HepG2 (cell line): ENCODE data around the gene ZFPL1. TPM values are rescaled to one million over a fixed set of nuclear protein-coding genes. Genes with fewer than 3 reads are reported as not detected.

Source experiments
- EP300 ChIP-seq, 3 experiments: sonication (generic) in 1 of 3; formaldehyde crosslinking in 1 of 3; IDR thresholded peaks; 2 replicates each; pipeline versions ENCODE4 v1.5.1 to v1.6.1; 2011 to 2020; ENCODE audit warnings: low read depth in 2 of 3, low read length in 2 of 3, borderline replicate concordance in 1 of 3, improper control_type of control experiment in 1 of 3, mild to moderate bottlenecking in 1 of 3, missing genetic modification reagents in 1 of 3, moderate library complexity in 1 of 3
- KDM6A ChIP-seq: IDR thresholded peaks from 2 replicates; pipeline ENCODE4 v1.6.1; 2016; ENCODE audit warnings: low read depth
- MXD4 ChIP-seq: IDR thresholded peaks from 2 replicates; pipeline ENCODE4 v1.6.1; 2016; ENCODE audit warnings: mild to moderate bottlenecking, missing biosample characterization, missing genetic modification reagents
- POLR2A ChIP-seq, 2 experiments: IDR thresholded peaks; 2 replicates each; pipeline ENCODE4 v1.6.1; 2011; ENCODE audit warnings: low read depth in 2 of 2, low read length in 2 of 2, mild to moderate bottlenecking in 1 of 2, moderate library complexity in 1 of 2; ENCODE audit not compliant: insufficient read depth in 1 of 2
- SAP130 ChIP-seq: IDR thresholded peaks from 2 replicates; pipeline ENCODE4 v1.6.1; 2016; ENCODE audit warnings: low read depth
- TBP ChIP-seq: sonication (generic); formaldehyde crosslinking; IDR thresholded peaks from 2 replicates; pipeline ENCODE4 v1.5.0; 2020; ENCODE audit warnings: missing genetic modification reagents
- YEATS4 ChIP-seq: sonication (generic); formaldehyde crosslinking; IDR thresholded peaks from 2 replicates; pipeline ENCODE4 v1.4.0; 2020; ENCODE audit warnings: missing genetic modification reagents, borderline replicate concordance
- YY1 ChIP-seq: IDR thresholded peaks from 2 replicates; pipeline ENCODE4 v1.6.1; 2011; ENCODE audit warnings: low read length, low read depth, moderate library complexity, mild to moderate bottlenecking; ENCODE audit not compliant: insufficient read depth, insufficient replicate concordance
- ZFP36L2 ChIP-seq: sonication (generic); formaldehyde crosslinking; IDR thresholded peaks from 2 replicates; pipeline ENCODE4 v1.4.0; 2020; ENCODE audit warnings: missing genetic modification reagents
- ZNF253 ChIP-seq: sonication (generic); formaldehyde crosslinking; IDR thresholded peaks from 2 replicates; pipeline ENCODE4 v1.8.0; 2022; ENCODE audit warnings: mild to moderate bottlenecking, missing genetic modification reagents, borderline replicate concordance
- ZNF354B ChIP-seq: sonication (generic); formaldehyde crosslinking; IDR thresholded peaks from 2 replicates; pipeline ENCODE4 v1.8.0; 2022; ENCODE audit warnings: mild to moderate bottlenecking, missing genetic modification reagents
- ZNF883 ChIP-seq: sonication (generic); formaldehyde crosslinking; IDR thresholded peaks from 2 replicates; pipeline ENCODE4 v1.5.1; 2020; ENCODE audit warnings: mild to moderate bottlenecking, missing genetic modification reagents; ENCODE audit errors: not compliant biosample characterization
- polyA plus RNA-seq, 8 experiments: library from polyadenylated mRNA; depleted of rRNA in 3 of 8; stranded (reverse) in 7 of 8; unstranded in 1 of 8; fragments of >200 nt; fragmentation: Illumina TruSeq in 4 of 8; extraction: Trizol in 4 of 8; gene quantifications; 2 replicates each; pipeline versions ENCODE4 v1.2.1 to v1.2.3, GENCODE V29; 2011 to 2016; ENCODE audit warnings: low read depth in 4 of 8, missing spikeins in 1 of 8, mixed read lengths in 1 of 8; ENCODE audit not compliant: insufficient read depth in 1 of 8
- total RNA-seq, 5 experiments: library from RNA; depleted of rRNA; stranded (reverse); fragments of >200 nt; fragmentation: Illumina TruSeq; extraction: Trizol; gene quantifications; 2 replicates each; pipeline ENCODE4 v1.2.3, GENCODE V29; 2016; ENCODE audit warnings: low read depth in 1 of 5
- TF ChIP-seq, protein P1 (sequence below): IDR thresholded peaks from 2 replicates; pipeline ENCODE4 v1.6.1; 2016; ENCODE audit warnings: low read depth, borderline replicate concordance
- TF ChIP-seq, protein P2 (sequence below): sonication (generic); formaldehyde crosslinking; IDR thresholded peaks from 2 replicates; pipeline ENCODE4 v1.4.0; 2020; ENCODE audit warnings: missing genetic modification reagents, borderline replicate concordance
- TF ChIP-seq, protein P3 (sequence below): sonication (generic); formaldehyde crosslinking; IDR thresholded peaks from 2 replicates; pipeline ENCODE4 v1.4.0; 2020; ENCODE audit warnings: missing genetic modification reagents
- TF ChIP-seq, protein P4 (sequence below): sonication (generic); formaldehyde crosslinking; IDR thresholded peaks from 2 replicates; pipeline ENCODE4 v1.5.1; 2020; ENCODE audit warnings: missing genetic modification reagents, mild to moderate bottlenecking, borderline replicate concordance
- TF ChIP-seq, protein P5 (sequence below): sonication (generic); formaldehyde crosslinking; IDR thresholded peaks from 2 replicates; pipeline ENCODE4 v1.5.1; 2020; ENCODE audit warnings: missing genetic modification reagents, mild to moderate bottlenecking, borderline replicate concordance
- TF ChIP-seq, protein P6 (sequence below): IDR thresholded peaks from 2 replicates; pipeline ENCODE4 v1.6.1; 2016
- TF ChIP-seq, protein P7 (sequence below): sonication (generic); formaldehyde crosslinking; IDR thresholded peaks from 2 replicates; pipeline ENCODE4 v1.8.1; 2023; ENCODE audit warnings: mild to moderate bottlenecking, missing genetic modification reagents

The ZFPL1 gene
- total and polyA plus RNA-seq, 2 of the 13 experiments (the other 11 are each of a cell fraction or from before 2014, with no cell fraction given), result 32.2 to 56.0 TPM

DNA sequence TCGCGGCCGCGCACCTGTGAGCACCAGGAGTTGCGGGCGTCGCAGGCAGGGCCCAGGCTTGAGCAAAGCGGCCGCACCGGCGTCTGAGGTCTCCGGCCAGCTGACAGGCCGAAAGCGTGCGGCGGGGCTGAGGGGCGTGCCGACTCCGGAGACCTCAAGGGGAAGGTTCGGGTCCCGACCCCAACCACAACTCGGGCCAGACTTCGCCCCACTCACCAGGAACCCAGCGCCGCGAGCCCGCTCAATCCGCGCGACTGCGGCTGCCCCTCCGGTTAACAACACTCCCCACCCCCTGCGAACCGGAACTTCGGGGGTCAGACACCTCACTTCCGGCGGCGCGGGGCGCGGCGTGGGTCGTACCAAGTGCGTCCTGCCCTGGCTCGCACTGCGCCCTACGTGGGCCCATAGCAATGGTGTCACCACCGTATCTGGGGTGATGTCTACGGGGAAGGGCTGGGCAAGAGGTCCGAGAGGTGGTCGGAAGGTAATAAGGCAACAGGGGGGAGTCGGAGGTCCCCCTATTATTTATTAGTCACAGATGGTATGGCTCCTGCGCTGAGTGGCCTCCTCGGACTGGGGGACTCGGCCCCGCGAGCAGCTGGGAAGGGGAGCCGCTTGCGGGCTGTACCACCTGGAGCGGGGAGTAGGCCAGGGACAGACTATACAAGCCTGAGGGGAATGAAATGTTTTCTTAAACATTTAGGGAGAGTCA, 50.4 kb downstream of the ZFPL1 start, which contains the start of gene SYVN1 (continued):
- TF ChIP-seq, protein P1, sequence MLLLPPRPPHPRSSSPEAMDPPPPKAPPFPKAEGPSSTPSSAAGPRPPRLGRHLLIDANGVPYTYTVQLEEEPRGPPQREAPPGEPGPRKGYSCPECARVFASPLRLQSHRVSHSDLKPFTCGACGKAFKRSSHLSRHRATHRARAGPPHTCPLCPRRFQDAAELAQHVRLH (CRISPR knock-in tag), result peak; percentile 52; the same call in 1 of the 2 replicates
- TF ChIP-seq ZNF883 (CRISPR knock-in tag) (peak; percentile 92), POLR2A (IDR thresholded peaks at IDR 0.05; ENCODE audit: insufficient read depth in 1 of 2, low read depth in 2 of 2, low read length in 2 of 2) (peak; percentile 74 to 94; a peak in 3 of 4 replicates), TBP (CRISPR knock-in tag) (no peak), ZNF354B (CRISPR knock-in tag) (no peak), SAP130 (CRISPR knock-in tag) (peak; percentile 92), YY1 (peak; percentile 41), ZNF253 (CRISPR knock-in tag) (no peak), YEATS4 (CRISPR knock-in tag) (peak; percentile 93), MXD4 (CRISPR knock-in tag) (peak; percentile 75; the same call in 1 of the 2 replicates), KDM6A (peak; percentile 25; the same call in 1 of the 2 replicates), EP300 (IDR thresholded peaks at IDR 0.05; ENCODE audit: low read depth in 2 of 2, low read length in 2 of 2) (peak in 1 of 2 experiments; percentile 58; a peak in 2 of 4 replicates), EP300 (CRISPR knock-in tag; IDR thresholded peaks at IDR 0.05; ENCODE audit: borderline replicate concordance) (peak; percentile 34; the same call in 1 of the 2 replicates), ZFP36L2 (CRISPR knock-in tag) (no peak)
- TF ChIP-seq, protein P2, sequence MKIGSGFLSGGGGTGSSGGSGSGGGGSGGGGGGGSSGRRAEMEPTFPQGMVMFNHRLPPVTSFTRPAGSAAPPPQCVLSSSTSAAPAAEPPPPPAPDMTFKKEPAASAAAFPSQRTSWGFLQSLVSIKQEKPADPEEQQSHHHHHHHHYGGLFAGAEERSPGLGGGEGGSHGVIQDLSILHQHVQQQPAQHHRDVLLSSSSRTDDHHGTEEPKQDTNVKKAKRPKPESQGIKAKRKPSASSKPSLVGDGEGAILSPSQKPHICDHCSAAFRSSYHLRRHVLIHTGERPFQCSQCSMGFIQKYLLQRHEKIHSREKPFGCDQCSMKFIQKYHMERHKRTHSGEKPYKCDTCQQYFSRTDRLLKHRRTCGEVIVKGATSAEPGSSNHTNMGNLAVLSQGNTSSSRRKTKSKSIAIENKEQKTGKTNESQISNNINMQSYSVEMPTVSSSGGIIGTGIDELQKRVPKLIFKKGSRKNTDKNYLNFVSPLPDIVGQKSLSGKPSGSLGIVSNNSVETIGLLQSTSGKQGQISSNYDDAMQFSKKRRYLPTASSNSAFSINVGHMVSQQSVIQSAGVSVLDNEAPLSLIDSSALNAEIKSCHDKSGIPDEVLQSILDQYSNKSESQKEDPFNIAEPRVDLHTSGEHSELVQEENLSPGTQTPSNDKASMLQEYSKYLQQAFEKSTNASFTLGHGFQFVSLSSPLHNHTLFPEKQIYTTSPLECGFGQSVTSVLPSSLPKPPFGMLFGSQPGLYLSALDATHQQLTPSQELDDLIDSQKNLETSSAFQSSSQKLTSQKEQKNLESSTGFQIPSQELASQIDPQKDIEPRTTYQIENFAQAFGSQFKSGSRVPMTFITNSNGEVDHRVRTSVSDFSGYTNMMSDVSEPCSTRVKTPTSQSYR (CRISPR knock-in tag), result peak; percentile 72; the same call in 1 of the 2 replicates
- TF ChIP-seq, protein P3, sequence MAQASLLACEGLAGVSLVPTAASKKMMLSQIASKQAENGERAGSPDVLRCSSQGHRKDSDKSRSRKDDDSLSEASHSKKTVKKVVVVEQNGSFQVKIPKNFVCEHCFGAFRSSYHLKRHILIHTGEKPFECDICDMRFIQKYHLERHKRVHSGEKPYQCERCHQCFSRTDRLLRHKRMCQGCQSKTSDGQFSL (CRISPR knock-in tag), result peak; percentile 45; the same call in 1 of the 2 replicates
- TF ChIP-seq, protein P4, sequence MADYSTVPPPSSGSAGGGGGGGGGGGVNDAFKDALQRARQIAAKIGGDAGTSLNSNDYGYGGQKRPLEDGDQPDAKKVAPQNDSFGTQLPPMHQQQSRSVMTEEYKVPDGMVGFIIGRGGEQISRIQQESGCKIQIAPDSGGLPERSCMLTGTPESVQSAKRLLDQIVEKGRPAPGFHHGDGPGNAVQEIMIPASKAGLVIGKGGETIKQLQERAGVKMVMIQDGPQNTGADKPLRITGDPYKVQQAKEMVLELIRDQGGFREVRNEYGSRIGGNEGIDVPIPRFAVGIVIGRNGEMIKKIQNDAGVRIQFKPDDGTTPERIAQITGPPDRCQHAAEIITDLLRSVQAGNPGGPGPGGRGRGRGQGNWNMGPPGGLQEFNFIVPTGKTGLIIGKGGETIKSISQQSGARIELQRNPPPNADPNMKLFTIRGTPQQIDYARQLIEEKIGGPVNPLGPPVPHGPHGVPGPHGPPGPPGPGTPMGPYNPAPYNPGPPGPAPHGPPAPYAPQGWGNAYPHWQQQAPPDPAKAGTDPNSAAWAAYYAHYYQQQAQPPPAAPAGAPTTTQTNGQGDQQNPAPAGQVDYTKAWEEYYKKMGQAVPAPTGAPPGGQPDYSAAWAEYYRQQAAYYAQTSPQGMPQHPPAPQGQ, result 0 out of 2 replicates have a peak, but pooled peaks have one; percentile 83
- TF ChIP-seq, protein P5, sequence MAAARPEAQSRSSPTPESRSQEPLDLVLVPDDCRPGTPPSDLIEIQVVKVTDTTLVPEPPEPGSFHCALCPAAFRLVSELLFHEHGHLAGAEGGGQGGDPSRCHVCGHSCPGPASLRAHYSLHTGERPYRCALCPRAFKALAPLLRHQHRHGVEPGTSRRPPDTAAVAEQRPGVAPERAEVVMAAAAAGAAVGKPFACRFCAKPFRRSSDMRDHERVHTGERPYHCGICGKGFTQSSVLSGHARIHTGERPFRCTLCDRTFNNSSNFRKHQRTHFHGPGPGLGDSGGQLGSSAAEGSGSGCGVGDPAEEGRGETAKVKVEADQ, result peak; percentile 59; the same call in 1 of the 2 replicates
- TF ChIP-seq, protein P6, sequence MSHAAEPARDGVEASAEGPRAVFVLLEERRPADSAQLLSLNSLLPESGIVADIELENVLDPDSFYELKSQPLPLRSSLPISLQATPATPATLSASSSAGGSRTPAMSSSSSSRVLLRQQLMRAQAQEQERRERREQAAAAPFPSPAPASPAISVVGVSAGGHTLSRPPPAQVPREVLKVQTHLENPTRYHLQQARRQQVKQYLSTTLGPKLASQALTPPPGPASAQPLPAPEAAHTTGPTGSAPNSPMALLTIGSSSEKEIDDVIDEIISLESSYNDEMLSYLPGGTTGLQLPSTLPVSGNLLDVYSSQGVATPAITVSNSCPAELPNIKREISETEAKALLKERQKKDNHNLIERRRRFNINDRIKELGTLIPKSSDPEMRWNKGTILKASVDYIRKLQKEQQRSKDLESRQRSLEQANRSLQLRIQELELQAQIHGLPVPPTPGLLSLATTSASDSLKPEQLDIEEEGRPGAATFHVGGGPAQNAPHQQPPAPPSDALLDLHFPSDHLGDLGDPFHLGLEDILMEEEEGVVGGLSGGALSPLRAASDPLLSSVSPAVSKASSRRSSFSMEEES, result peak; percentile 37; the same call in 1 of the 2 replicates
- TF ChIP-seq, protein P7, sequence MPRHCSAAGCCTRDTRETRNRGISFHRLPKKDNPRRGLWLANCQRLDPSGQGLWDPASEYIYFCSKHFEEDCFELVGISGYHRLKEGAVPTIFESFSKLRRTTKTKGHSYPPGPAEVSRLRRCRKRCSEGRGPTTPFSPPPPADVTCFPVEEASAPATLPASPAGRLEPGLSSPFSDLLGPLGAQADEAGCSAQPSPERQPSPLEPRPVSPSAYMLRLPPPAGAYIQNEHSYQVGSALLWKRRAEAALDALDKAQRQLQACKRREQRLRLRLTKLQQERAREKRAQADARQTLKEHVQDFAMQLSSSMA, result peak; percentile 46; the same call in 1 of the 2 replicates
